HG03521 (cell line): ENCODE results near the gene RGS7BP.

Experiments
- ATAC-seq: cut with Tn5 transposase; IDR thresholded peaks from one replicate; pipeline ENCODE4 v1.9.1; 2021; ENCODE audit warnings: mild to moderate bottlenecking, moderate library complexity; ENCODE audit not compliant: unreplicated experiment

The RGS7BP gene

GRCh38 chr5:64505769-64506566 is at the start of gene RGS7BP:
TSS of gene RGS7BP (plus strand) at chr5:64506015. CDS start at chr5:64506625, 610 bp downstream.
- ATAC-seq: no peak

- ATAC-seq: no peak
Observed at GRCh38 chr5:64457846-64458245, 48.0 kb upstream of the RGS7BP start.

- no peak for ATAC-seq
Observed at GRCh38 chr5:64458948-64459347, 46.9 kb upstream of the RGS7BP start.

- no peak for ATAC-seq
Observed at GRCh38 chr5:64462391-64462790, 43.4 kb upstream of the RGS7BP start.

- ATAC-seq: no peak
Observed at GRCh38 chr5:64486163-64486562, 19.7 kb upstream of the RGS7BP start.

- ATAC-seq: no peak
Observed at GRCh38 chr5:64487283-64487682, 18.5 kb upstream of the RGS7BP start.

GRCh38 chr5:64489857-64490256 is 16.0 kb upstream of the RGS7BP start:
- ATAC-seq: no peak

- ATAC-seq: no peak
Observed at GRCh38 chr5:64497386-64497785, 8.4 kb upstream of the RGS7BP start.

GRCh38 chr5:64502196-64502595 is 3.6 kb upstream of the RGS7BP start:
- ATAC-seq: no peak

- ATAC-seq: no peak
Observed at GRCh38 chr5:64506567-64507263, 900 bp downstream of the RGS7BP start.

GRCh38 chr5:64507264-64507605 is 1.4 kb downstream of the RGS7BP start:
- no peak for ATAC-seq

- ATAC-seq: no peak
Observed at GRCh38 chr5:64509828-64510227, 4.0 kb downstream of the RGS7BP start.

GRCh38 chr5:64513492-64513891 is 7.7 kb downstream of the RGS7BP start:
- ATAC-seq: no peak

- ATAC-seq: no peak
Observed at GRCh38 chr5:64514612-64515011, 8.8 kb downstream of the RGS7BP start.

GRCh38 chr5:64516216-64516615 is 10.4 kb downstream of the RGS7BP start:
- no peak for ATAC-seq

GRCh38 chr5:64518793-64519192 is 13.0 kb downstream of the RGS7BP start:
- no peak for ATAC-seq

GRCh38 chr5:64519263-64519662 is 13.4 kb downstream of the RGS7BP start:
- ATAC-seq: no peak

- no peak for ATAC-seq
Observed at GRCh38 chr5:64526734-64527439, 21.1 kb downstream of the RGS7BP start.

- ATAC-seq: no peak
Observed at GRCh38 chr5:64530076-64530475, 24.3 kb downstream of the RGS7BP start.

GRCh38 chr5:64532212-64532611 is 26.4 kb downstream of the RGS7BP start:
- no peak for ATAC-seq

- ATAC-seq: no peak
Observed at GRCh38 chr5:64532657-64533056, 26.8 kb downstream of the RGS7BP start.

GRCh38 chr5:64534033-64534432 is 28.2 kb downstream of the RGS7BP start:
- no peak for ATAC-seq
